AG09319 (cell line): ENCODE data around the gene F10.

ENCODE experiments used
- DNase-seq: peaks from one replicate; pipeline ENCODE4 v3.0.0-alpha.2; 2010; ENCODE audit warnings: low read depth; ENCODE audit errors: extremely low read depth
- CTCF ChIP-seq: IDR thresholded peaks from 2 replicates; pipeline ENCODE4 v1.5.1; 2011; ENCODE audit warnings: low read depth, mild to moderate bottlenecking, inconsistent platforms, low read length, moderate library complexity

F10 gene

GRCh38 chr13:113145911-113146598 lies 23.5 kb downstream of the F10 start:
- TF ChIP-seq CTCF, result no peak
- no peak for DNase-seq

GRCh38 chr13:113146750-113147149 lies 24.2 kb downstream of the F10 start:
- TF ChIP-seq CTCF, result no peak
- DNase-seq, result no peak

GRCh38 chr13:113147206-113147605 lies 24.6 kb downstream of the F10 start:
- DNase-seq, result no peak
- no peak for TF ChIP-seq CTCF

- no peak for TF ChIP-seq CTCF
- DNase-seq, result no peak
Observed at GRCh38 chr13:113148407-113148806, 25.8 kb downstream of the F10 start.

GRCh38 chr13:113148940-113149503 lies 26.4 kb downstream of the F10 start:
- no peak for DNase-seq

GRCh38 chr13:113149711-113150549 lies 27.3 kb downstream of the F10 start:
- TF ChIP-seq CTCF, result no peak
- no peak for DNase-seq

More at GRCh38 chr13:113148940-113149503, 26.4 kb downstream of the F10 start:
- TF ChIP-seq CTCF, result no peak
